ENCODE data around the gene FGF22. TPM values are rescaled to one million over a fixed set of nuclear protein-coding genes. Genes with fewer than 3 reads are reported as not detected.

Gene FGF22
- total and polyA plus RNA-seq, 3 donors from 2014 or later = 1.8 to 3.1 (median 2.6) TPM

- Histone ChIP-seq H3K4me1 (peaks cover 17% of the 10 kb centered on the region), H3K27ac (peak overlapping the region in 1 of 2 donors; percentile 63), H3K36me3 (ENCODE audit: low read depth, missing control alignments) (no peaks in the 10 kb centered on the region), H3K27me3 (no peaks in the 10 kb centered on the region), H3K4me3 (no peak overlapping the region), H3K9me3 (no peaks in the 10 kb centered on the region)
- TF ChIP-seq, protein P1, sequence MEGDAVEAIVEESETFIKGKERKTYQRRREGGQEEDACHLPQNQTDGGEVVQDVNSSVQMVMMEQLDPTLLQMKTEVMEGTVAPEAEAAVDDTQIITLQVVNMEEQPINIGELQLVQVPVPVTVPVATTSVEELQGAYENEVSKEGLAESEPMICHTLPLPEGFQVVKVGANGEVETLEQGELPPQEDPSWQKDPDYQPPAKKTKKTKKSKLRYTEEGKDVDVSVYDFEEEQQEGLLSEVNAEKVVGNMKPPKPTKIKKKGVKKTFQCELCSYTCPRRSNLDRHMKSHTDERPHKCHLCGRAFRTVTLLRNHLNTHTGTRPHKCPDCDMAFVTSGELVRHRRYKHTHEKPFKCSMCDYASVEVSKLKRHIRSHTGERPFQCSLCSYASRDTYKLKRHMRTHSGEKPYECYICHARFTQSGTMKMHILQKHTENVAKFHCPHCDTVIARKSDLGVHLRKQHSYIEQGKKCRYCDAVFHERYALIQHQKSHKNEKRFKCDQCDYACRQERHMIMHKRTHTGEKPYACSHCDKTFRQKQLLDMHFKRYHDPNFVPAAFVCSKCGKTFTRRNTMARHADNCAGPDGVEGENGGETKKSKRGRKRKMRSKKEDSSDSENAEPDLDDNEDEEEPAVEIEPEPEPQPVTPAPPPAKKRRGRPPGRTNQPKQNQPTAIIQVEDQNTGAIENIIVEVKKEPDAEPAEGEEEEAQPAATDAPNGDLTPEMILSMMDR (IDR thresholded peaks at IDR 0.05) = no peak
- TF ChIP-seq POLR2A (IDR thresholded peaks at IDR 0.05) = no peak
- peak; percentile 44 for DNase-seq
- WGBS, 2 donors = 34 to 36% methylated on average over 11 to 38 of the region's 38 CpGs
- intact Hi-C loops (cut with DNase I; ENCODE audit: low total_unique reads) = no loop called here
Observed at GRCh38 chr19:610071-610800, 29.4 kb upstream of the FGF22 start.

DNA sequence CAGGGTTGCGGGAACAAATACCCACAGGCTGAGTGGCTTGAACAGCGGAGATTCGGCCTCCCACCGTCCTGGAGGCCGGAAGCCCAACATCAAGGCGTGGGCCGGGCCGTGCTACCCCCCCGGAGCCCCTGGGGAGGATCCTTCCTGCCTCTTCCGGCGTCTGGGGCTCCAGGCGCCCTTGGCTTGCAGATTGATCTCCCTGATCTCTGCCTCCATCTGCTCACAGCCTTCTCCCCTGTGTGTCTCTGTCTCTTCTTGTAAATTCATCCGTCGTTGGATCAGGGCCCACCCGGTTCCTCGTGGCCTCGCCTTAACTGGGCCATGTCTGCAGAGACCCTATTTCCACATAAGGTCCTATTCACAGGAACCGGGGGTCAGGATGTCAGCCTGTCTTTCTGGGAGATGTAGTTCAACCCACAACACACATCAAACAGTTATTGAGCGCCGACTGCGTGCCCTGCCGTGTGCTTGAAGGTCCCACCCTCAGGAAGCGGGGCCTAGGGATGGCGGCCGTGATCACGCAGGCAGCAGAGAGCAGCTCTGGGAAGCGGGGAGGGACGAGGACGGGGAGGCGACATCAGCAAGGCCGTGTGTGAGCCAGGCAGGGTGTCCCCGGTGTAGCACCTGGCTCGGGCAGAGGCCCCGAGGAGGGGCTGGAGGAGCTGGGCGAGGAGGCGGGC is 28.7 kb upstream of the FGF22 start:
- DNase-seq = peak; percentile 67
- 26 to 36% methylated on average over 23 to 36 of the region's 36 CpGs for WGBS, 2 donors
- peaks cover 17% of the 10 kb centered on the region for H3K4me1 ChIP-seq
- intact Hi-C loops (cut with DNase I; ENCODE audit: low total_unique reads) = no loop called here
- no peaks in the 10 kb centered on the region for H3K27me3 ChIP-seq
- H3K36me3 ChIP-seq (ENCODE audit: low read depth, missing control alignments) = no peaks in the 10 kb centered on the region
- H3K4me3 ChIP-seq = no peak overlapping the region
- peak overlapping the region in 1 of 2 donors; percentile 63 for H3K27ac ChIP-seq
- TF ChIP-seq, protein P1 (IDR thresholded peaks at IDR 0.05) = no peak
- no peak for TF ChIP-seq POLR2A (IDR thresholded peaks at IDR 0.05)
- no peaks in the 10 kb centered on the region for H3K9me3 ChIP-seq

DNA sequence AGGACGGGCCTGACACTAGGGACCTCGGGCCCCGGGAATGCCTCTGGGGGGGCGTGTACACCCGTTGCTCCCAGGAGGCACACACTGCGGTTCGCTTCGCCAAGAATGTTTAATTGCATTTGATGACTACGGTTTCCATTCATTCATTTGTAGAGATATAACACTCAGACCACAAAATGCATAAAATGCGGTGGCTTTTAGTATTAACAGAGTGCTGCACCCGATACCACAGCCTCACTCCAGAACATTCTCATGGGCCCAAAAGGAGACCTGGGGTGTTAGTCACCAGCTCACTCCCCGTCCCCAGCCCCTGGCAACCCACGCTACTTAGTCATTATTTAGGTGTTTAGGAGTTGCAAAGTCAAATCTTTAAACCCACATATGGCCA is 28.2 kb upstream of the FGF22 start:
- no peak for TF ChIP-seq POLR2A (IDR thresholded peaks at IDR 0.05)
- TF ChIP-seq, protein P1 (IDR thresholded peaks at IDR 0.05) = no peak
- intact Hi-C loops (cut with DNase I; ENCODE audit: low total_unique reads) = no loop called here
- DNase-seq = no peak
- H3K4me1 ChIP-seq = peaks cover 17% of the 10 kb centered on the region
- peak overlapping the region in 1 of 2 donors; percentile 63 for H3K27ac ChIP-seq
- H3K4me3 ChIP-seq = no peak overlapping the region
- no peaks in the 10 kb centered on the region for H3K27me3 ChIP-seq
- no peaks in the 10 kb centered on the region for H3K36me3 ChIP-seq (ENCODE audit: low read depth, missing control alignments)
- no peaks in the 10 kb centered on the region for H3K9me3 ChIP-seq
- 57 to 60% methylated on average over 13 of the region's 13 CpGs for WGBS, 2 donors

- DNase-seq = no peak
- no peak overlapping the region for H3K4me3 ChIP-seq
- no peaks in the 10 kb centered on the region for H3K36me3 ChIP-seq (ENCODE audit: low read depth, missing control alignments)
- intact Hi-C loops (cut with DNase I; ENCODE audit: low total_unique reads) = no loop called here
- no peak overlapping the region for H3K27ac ChIP-seq
- TF ChIP-seq, protein P1 (IDR thresholded peaks at IDR 0.05) = no peak
- TF ChIP-seq POLR2A (IDR thresholded peaks at IDR 0.05) = no peak
- H3K9me3 ChIP-seq = no peaks in the 10 kb centered on the region
- peaks cover 17% of the 10 kb centered on the region for H3K4me1 ChIP-seq
- 72 to 78% methylated on average over 33 of the region's 33 CpGs for WGBS, 2 donors
- no peaks in the 10 kb centered on the region for H3K27me3 ChIP-seq
Observed at GRCh38 chr19:612941-613340, 26.7 kb upstream of the FGF22 start.
